IPS-18c (cell line): Measurements from ENCODE around the gene PLOD2.

Experiments used
- H3K4me3 ChIP-seq: 2 replicates; pipeline ENCODE4 v1.7.0; 2013; ENCODE audit warnings: low read depth, mild to moderate bottlenecking, low read length, moderate library complexity; ENCODE audit not compliant: insufficient read depth
- H3K9me3 ChIP-seq: one replicate; pipeline ENCODE4 v1.6.1; 2013; ENCODE audit warnings: mild to moderate bottlenecking, low read length, moderate library complexity; ENCODE audit not compliant: control insufficient read depth, insufficient read depth

PLOD2 gene

DNA sequence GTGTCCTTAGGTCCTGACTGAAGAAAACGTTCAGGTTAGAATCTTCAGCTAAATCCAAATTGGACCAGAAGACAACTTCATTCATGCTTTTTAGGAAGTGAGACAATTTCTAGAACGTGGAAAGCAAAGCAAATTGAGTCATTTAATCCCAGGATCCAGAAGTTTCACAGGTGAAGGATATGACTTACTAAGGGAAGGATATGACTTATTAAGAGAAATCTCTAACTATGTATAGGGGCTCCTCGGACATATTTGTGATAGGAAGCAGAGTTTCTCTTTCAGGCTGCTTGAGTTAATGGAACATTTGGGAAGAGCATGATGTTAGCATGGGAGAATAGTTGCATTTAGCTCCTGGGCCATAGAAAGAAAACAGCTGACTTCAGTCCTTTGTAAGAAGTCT lies 16.1 kb upstream of the PLOD2 start:
- Histone ChIP-seq H3K9me3 (no peaks in the 10 kb centered on the region), H3K4me3 (no peak overlapping the region)

DNA sequence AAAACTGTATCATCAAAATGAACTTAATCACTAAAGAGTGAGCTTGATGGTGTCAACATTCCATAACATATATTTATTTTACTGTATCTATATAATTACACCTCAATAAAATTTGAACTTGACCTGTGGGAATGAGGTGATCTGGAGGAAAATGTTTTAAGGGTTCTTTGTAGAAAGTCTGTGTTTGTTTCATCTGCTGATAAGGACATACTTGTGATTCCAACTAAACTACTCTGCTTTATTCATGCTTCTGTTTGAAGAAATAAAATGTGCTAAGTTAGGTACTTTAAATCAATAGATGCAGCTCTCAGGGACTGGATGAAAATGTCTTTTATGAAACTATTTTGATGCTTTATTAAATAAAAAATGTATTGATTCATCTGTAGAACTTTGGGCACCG lies 11.6 kb upstream of the PLOD2 start:
- Histone ChIP-seq H3K9me3 (no peaks in the 10 kb centered on the region), H3K4me3 (no peak overlapping the region)

DNA sequence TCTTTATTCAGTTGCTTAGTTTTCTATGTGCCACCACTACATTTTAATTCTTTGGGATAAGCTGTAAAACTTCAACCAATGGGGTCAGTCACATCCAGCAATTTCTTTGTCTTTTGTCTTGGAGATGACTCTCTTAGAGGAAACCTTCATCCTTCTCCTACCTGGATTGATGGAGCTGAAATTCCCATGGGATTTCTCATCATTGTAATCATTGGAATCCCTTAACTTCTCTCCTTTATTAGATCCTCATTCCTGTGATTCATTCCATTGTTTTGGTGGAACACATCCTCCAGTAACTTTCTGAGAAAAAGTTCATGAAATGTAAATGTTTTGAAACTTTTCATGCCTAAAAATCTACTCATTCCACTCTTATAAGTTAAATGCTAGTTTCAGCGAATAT lies 9.6 kb upstream of the PLOD2 start:
- H3K9me3 ChIP-seq = no peaks in the 10 kb centered on the region

DNA sequence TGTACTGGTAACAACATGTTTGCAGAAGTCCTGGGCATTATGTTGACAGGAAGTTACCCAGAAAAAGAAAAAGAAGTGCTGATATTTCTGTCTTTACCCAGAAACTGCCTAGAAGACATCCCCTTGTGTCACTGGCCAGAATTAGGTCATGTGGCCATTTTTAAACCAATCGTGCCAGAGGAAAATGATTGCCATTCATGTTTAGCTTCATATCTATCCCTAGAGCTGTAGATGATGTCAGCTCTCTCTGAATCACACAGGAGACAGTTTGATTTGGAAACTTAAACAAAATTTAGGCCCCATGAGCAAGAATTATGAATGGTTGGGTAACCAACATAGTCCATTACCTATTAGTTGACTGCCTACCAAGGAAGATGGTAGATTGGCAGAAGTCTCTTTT lies 8.9 kb upstream of the PLOD2 start:
- H3K9me3 ChIP-seq = no peaks in the 10 kb centered on the region
- no peak overlapping the region for H3K4me3 ChIP-seq

More for the DNA sequence above, 9.6 kb upstream of the PLOD2 start:
- H3K4me3 ChIP-seq = no peak overlapping the region

DNA sequence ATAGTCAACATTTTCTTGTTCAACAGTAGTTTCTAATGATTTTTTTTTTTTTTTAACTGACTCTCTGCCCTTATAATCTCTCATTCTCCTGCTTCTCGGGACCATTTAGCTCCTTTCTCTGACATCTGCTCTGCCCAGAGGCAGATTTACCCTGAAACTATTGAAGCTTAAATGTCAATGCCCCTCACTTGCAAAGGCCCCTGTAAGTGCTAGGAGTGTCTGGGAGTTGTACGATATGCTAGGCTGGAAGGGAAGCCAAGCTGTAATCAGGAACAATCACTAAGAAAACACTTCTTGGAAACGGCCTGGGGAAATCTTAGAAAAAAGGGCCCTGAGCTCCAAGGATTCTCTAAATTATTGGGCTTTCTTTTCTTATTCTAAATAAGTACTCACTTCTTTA lies 5.8 kb upstream of the PLOD2 start:
- Histone ChIP-seq H3K4me3 (no peak overlapping the region), H3K9me3 (no peaks in the 10 kb centered on the region)

DNA sequence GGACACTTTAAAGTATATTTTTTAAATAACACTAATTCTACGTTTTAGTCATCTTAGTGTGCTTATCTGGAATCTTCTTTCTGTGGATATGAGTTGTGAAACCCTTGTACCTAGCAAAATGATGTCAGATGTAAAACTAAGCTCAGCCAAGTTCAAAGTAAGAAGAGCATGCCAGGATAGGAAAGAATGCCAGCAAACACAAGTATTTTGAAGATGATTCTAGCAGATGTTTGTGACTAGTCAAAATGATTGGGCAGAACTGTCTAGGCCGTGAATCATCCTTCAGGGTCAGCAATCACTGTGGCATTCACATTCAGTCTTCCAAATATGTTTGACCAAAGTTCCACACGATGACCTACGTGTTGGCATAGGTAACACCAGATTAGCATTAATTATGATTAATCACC lies 5.4 kb upstream of the PLOD2 start:
- no peak overlapping the region for H3K4me3 ChIP-seq

DNA sequence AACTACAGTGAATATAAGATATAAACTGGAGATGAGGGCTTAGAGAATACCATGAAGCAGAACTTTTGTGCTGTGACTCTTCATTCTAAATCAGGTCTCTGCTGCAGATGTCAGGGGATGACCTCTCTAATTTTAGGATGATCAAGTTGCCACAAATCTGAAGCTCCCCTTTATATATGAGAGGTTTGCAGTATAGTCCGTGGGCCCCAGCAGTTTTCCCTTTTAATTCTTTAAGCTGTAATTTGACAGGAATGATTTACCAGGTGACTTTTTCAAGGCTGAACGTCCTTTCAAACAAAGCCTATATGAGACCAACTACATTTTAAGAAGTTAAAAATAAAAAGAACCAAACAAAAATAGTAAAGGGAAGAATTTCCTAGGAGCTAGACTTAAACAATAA lies 4.9 kb upstream of the PLOD2 start:
- Histone ChIP-seq H3K4me3 (no peak overlapping the region), H3K9me3 (no peaks in the 10 kb centered on the region)

More for the DNA sequence above, 5.4 kb upstream of the PLOD2 start:
- no peaks in the 10 kb centered on the region for H3K9me3 ChIP-seq

DNA sequence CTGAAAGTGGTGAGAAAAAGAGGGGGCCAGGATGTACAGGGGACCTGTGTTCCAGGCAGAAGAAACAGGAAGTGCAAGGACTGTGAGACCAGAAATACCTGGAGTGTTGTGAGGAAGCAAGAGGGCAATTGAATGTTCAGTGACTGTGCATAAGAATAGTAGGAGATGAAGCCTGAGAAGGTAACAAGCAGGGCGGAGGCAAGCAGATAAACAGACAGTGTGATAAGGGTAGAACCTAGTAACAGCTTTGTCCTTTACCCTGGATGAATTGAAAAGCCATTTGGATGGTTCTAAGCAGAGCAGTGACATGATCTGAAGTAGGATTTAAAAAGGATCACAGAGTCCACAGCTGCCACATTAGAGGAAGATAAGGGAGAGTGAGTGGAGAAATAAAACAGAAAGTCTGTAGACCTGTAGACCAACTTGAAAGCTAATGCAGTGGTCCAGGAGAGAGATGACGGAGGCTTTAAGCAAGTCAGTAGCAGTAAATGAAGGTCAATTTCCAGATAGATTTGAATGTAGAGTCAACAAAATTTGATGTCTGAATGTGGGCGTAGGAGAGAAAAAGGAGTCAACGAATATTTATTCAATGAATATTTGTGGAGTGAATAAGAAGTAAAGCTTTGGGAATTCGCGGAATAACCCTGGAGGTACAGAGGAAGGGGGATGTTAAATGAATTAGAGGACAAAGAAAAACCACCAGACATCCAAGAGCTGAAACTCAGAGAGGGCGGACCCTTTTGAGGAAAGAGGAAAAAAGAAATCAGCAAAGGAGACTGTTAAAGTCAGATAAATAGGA lies 4.2 kb upstream of the PLOD2 start:
- Histone ChIP-seq H3K4me3 (no peak overlapping the region), H3K9me3 (peaks cover 2% of the 10 kb centered on the region)

DNA sequence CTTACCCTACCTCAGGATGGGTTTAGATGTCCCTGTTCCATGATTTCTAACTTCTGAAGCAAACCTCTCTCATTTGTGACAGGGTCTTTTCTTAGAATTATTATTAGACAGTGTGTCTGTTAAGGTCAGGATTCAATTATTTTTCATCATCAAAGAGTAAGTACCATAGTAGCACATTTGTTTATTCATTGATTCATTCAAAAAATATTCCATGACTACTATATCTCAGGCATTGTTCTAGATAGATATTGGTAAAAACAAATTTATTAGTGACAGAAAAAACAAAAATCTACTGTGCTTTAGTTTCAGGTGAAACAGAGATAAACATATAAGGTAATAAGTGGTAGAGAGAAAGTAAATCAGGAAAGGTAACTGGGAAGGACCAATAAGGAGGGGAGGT lies 3.5 kb upstream of the PLOD2 start:
- H3K9me3 ChIP-seq = peaks cover 2% of the 10 kb centered on the region
- H3K4me3 ChIP-seq = no peak overlapping the region

DNA sequence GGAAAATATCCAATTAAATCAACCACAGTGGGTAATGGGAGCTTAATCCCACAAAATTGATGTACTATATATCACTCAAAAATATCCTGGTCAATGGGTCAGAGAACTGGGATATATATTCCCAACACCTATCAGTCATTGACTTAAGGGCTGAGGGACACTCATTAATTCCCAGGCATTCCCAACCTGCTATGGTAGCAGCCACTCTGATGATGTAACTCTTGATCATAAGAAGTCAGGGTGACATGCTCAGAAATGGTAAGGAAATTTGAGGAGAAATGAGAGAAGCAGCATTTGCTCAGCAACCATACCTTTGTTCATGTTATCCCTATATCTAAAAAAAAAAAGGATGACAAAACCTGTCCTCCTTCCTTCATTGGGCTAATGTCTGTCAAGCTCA lies 3.1 kb upstream of the PLOD2 start:
- Histone ChIP-seq H3K9me3 (peaks cover 2% of the 10 kb centered on the region), H3K4me3 (no peak overlapping the region)

DNA sequence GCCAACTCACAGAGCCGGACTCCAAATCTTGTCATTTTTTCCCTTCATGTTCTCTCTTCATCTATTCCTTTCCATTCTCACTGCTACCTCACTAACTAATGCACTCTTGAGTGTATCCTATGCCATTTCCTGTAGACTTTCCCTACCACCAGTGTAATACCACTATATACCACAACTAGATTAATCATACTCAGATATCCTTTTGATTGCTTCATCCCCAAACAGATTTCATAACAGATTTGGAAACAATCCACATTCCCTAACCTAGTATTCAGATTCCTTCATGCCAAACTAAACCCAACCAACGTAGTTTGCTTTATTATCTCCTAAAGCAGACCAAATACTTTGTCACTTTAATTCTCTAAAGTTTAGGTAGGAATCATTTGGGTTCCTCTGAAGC lies 2.6 kb upstream of the PLOD2 start:
- Histone ChIP-seq H3K9me3 (peaks cover 2% of the 10 kb centered on the region), H3K4me3 (no peak overlapping the region)

DNA sequence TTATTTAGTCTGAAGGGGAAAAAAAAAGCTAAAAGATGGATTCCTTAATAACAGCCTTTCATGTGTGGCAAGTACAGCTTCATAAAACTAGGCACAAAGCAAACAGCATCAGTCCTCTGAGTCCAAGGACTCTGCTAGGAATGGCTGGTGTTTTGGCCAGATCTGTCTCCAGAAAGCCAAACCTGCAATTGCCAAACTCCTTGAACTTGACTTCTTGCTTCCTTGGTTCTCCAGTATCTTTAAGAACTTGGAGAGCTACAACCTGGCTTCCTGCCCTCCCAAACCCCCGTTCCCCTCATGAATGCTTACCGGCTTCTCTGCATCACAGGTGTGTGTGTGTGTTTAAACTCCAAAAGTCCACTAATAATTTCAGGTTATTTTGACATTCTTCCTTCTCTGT lies 1.6 kb upstream of the PLOD2 start:
- Histone ChIP-seq H3K9me3 (peaks cover 2% of the 10 kb centered on the region), H3K4me3 (no peak overlapping the region)

DNA sequence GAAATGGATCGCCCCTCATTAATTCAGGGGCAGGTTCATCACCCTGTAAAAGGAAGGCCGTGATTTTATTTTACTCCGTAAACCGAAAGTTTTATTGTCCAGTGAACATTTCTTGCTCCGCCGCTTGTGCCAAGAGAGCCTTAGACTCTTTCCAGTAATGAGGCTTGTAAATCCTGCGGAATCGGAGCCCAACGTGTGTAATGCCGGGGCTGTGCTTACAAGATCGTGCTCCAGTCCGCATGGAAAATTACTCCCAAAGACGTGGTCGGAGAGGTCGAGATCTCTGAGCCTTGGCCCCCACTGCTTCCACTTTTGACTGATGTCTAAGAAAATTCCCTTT lies 649 bp upstream of the PLOD2 start:
- H3K9me3 ChIP-seq = peaks cover 2% of the 10 kb centered on the region
- H3K4me3 ChIP-seq = peak overlapping the region; percentile 74

DNA sequence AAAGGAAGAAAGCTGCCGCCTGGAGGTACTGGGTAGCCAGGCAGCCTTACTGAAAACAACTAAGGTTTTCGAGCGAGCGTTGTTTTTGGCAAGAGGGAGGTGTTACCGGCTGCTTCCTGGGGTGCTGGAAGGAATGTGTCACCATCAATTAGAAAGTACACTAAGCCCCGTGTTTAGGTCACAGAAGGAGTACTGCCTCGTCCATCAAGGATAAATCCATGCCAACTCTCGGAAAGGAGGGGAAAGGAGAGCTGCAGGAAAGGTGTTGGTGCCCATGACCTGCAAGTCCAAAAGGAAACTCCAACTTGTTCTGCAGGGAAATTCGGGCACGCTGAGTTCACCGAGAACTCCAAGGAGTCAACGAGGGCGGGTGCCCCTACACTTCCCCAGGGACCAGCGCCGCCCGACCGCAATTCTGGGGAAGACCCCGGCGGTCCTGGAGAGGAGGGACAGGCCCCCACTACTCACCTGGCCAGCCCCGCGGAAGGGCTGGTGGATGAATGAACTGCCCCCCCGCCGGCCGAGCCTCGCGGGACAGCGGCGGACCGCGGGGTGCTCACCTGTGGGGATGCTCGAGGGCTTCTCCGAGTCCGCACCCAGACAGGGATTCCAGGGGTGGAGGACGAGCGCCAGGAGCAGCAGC lies 542 bp downstream of the PLOD2 start:
- Histone ChIP-seq H3K4me3 (peak overlapping the region; percentile 74), H3K9me3 (peaks cover 2% of the 10 kb centered on the region)

DNA sequence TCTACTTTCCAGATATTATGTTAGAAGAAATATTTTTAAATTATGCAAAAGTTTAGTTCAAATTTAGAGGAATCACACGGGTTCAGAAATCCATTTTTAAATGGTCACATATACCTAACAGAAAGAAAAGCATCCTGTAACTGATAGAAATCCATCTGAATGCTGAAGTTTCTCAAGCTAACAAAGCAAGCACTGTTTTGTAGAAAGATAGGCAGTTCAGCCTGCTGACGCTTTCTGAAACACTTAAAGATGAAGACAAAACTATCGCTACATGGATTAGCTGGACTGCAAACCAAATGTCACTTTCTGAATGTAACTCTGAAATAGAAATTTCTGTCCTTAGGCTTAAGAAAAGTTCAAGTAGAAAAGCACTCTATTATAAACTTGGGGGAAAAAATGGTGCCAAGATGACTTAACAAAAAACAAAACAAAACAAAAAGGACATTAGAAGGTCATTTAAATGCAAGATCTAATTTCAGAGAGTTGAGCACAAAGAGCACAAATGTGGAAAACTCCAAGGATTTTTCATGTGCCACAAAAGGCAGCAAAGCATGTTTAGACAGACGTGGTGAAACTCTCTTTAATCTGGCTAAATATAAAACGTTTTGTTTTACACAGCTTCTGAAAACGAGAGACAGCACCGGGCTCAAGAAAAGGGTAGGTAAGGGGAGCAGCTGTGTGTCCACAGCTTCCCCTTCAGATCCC lies 1.2 kb downstream of the PLOD2 start:
- Histone ChIP-seq H3K4me3 (peak overlapping the region; percentile 74), H3K9me3 (peaks cover 2% of the 10 kb centered on the region)

DNA sequence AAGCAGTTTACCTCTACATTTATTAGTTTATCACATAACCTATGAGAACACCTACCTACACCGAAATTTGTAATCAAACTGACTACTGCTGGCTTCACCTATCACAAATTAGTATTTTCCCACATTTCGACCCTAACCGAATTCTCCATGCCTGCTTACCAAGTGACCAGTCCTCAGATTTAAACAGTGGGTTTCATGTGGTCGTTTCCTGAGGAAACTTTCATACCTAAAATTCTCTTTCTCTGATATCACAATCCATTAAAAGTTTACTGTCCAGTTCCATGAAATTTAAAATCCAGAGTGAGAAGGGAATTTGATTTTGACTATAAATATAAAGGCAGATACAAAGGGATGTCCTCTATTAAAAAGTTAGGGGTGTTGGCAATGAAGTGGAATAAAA lies 1.9 kb downstream of the PLOD2 start:
- H3K4me3 ChIP-seq = no peak overlapping the region
- peaks cover 2% of the 10 kb centered on the region for H3K9me3 ChIP-seq

DNA sequence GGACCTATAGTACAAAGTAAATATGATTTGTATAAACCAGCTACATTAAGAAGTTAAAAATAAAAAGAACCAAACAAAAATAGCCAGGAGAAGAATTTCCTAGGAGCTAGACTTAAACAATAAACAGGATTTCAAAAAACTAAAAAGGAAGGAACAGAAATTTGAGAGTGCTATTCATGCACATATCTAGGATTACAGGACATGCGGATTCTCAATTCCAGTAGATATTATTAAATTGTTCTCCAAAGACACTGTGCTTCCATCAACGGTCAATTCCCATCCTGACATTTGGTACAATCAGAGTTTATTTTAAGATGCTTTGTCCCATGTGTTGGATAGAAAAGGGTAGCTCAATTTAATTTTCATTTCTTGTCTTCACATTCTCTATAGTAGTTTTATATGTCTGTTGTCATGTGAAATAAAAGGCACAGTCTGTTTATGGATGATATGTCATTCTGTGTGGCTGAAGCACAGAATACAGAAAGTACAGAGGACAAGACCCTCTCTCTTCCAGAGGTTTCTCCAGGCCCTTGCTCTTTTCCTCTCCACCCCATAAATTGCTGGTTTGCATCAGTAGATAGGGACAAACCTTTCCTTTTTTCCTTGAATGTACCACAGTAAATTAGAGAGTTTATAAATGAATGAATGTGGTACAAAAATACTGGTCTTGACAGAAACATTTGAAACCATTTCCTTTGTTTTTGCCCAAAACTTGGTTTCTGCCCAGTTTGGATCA lies 3.5 kb downstream of the PLOD2 start:
- Histone ChIP-seq H3K4me3 (no peak overlapping the region), H3K9me3 (peaks cover 2% of the 10 kb centered on the region)
